ENCODE results near the gene GJA1. TPM values are rescaled to one million over a fixed set of nuclear protein-coding genes. Genes with fewer than 3 reads are reported as not detected.

Gene GJA1
- polyA plus RNA-seq, 2 donors: 21.5 to 76.7 TPM

DNA sequence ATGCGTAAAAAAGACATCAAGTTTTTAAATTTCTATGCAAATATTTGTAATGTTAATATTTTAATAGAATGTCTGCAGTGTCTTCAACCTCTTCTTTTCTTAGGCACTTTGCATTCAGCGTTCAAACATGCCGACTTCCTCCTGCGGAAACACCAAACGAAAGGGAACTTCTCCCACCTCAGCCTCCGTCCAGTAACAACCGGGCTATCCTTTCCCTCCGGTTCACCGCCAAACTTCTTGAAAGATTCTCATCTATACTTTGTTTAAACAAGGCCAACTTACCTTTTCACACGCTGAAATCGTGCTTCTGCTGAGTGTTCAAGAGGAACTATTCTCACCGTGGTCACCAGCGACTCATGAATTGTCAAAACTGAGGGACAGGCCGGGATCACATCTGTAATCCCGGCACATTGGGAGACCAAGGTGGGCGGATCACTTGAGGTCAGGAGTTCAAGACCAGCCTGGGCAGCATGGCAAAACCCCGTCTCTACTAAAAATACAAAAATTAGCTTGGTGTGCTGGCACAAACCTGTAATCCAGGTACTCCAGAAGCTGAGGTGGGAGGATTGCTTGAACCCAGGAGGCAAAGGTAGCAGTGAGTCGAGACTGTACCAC, 44.8 kb downstream of the GJA1 start:
- no peaks in the 10 kb centered on the region for H3K9me3 ChIP-seq (ENCODE audit: control insufficient read depth in 2 of 2, insufficient read depth in 1 of 2, low read depth in 1 of 2, low read length in 1 of 2)
- WGBS, 2 donors: 86 to 91% methylated on average over 18 of the region's 18 CpGs
- H3K4me3 ChIP-seq (ENCODE audit: low read depth in 1 of 2, low read length in 2 of 2): no peak overlapping the region

DNA sequence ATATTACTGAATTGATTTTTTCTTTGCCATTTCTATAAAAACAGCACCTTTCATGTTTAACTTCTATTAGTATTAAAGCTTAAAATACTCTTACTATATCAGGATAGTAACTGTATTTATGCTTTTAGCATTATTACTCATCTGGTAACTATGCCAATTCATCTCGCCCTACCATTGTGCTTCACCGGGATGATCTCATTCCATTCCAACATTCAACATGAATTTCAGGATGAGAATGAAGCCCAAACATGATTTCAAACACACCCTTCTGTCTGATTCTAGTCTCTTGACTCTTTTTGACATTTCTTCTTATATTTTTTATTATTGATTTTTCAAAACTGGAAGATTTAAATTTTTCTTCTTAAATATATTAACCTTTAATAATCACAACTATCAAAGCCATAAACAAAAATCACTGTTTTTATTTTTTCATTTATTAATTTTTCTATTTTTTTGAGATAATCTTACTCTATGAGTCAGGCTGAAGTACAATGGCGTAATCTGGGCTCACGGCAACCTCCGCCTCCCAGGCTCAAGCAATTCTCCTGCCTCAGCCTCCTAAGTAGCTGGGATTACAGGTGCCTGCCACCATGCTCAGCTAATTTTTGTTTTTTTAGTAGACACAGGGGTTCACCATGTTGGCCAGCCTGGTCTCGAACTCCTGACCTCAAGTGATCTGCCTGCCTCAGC, 46.7 kb downstream of the GJA1 start:
- H3K9me3 ChIP-seq (ENCODE audit: control insufficient read depth in 2 of 2, insufficient read depth in 1 of 2, low read depth in 1 of 2, low read length in 1 of 2): no peaks in the 10 kb centered on the region
- 55 to 67% methylated on average over 6 of the region's 6 CpGs for WGBS, 2 donors
- H3K27ac ChIP-seq (ENCODE audit: low read depth in 2 of 2, low read length in 1 of 2): peak overlapping the region in 1 of 2 donors; percentile 31
- H3K4me1 ChIP-seq (ENCODE audit: control insufficient read depth in 2 of 2, insufficient read depth in 2 of 2, low read length in 1 of 2): no peaks in the 10 kb centered on the region
- H3K36me3 ChIP-seq (ENCODE audit: control insufficient read depth in 2 of 2, insufficient read depth in 2 of 2, low read length in 1 of 2): no peaks in the 10 kb centered on the region
- H3K4me3 ChIP-seq (ENCODE audit: low read depth in 1 of 2, low read length in 2 of 2): no peak overlapping the region
- no peaks in the 10 kb centered on the region for H3K27me3 ChIP-seq (ENCODE audit: control insufficient read depth in 1 of 2, insufficient read depth in 2 of 2, low read length in 2 of 2)

More for the DNA sequence above, 44.8 kb downstream of the GJA1 start:
- Histone ChIP-seq H3K27ac (ENCODE audit: low read depth in 2 of 2, low read length in 1 of 2) (no peak overlapping the region), H3K27me3 (ENCODE audit: control insufficient read depth in 1 of 2, insufficient read depth in 2 of 2, low read length in 2 of 2) (no peaks in the 10 kb centered on the region), H3K36me3 (ENCODE audit: control insufficient read depth in 2 of 2, insufficient read depth in 2 of 2, low read length in 1 of 2) (no peaks in the 10 kb centered on the region), H3K4me1 (ENCODE audit: control insufficient read depth in 2 of 2, insufficient read depth in 2 of 2, low read length in 1 of 2) (no peaks in the 10 kb centered on the region)

GRCh38 chr6:121482751-121483150, 47.3 kb downstream of the GJA1 start:
- no peaks in the 10 kb centered on the region for H3K4me1 ChIP-seq (ENCODE audit: control insufficient read depth in 2 of 2, insufficient read depth in 2 of 2, low read length in 1 of 2)
- H3K27ac ChIP-seq (ENCODE audit: low read depth in 2 of 2, low read length in 1 of 2): peak overlapping the region in 1 of 2 donors; percentile 31
- H3K9me3 ChIP-seq (ENCODE audit: control insufficient read depth in 2 of 2, insufficient read depth in 1 of 2, low read depth in 1 of 2, low read length in 1 of 2): no peaks in the 10 kb centered on the region
- no peaks in the 10 kb centered on the region for H3K27me3 ChIP-seq (ENCODE audit: control insufficient read depth in 1 of 2, insufficient read depth in 2 of 2, low read length in 2 of 2)
- no peaks in the 10 kb centered on the region for H3K36me3 ChIP-seq (ENCODE audit: control insufficient read depth in 2 of 2, insufficient read depth in 2 of 2, low read length in 1 of 2)
- H3K4me3 ChIP-seq (ENCODE audit: low read depth in 1 of 2, low read length in 2 of 2): no peak overlapping the region

- 9 to 21% methylated on average over 2 of the region's 2 CpGs for WGBS, 2 donors
- Histone ChIP-seq H3K27me3 (ENCODE audit: control insufficient read depth in 1 of 2, insufficient read depth in 2 of 2, low read length in 2 of 2) (no peaks in the 10 kb centered on the region), H3K36me3 (ENCODE audit: control insufficient read depth in 2 of 2, insufficient read depth in 2 of 2, low read length in 1 of 2) (no peaks in the 10 kb centered on the region), H3K4me1 (ENCODE audit: control insufficient read depth in 2 of 2, insufficient read depth in 2 of 2, low read length in 1 of 2) (no peaks in the 10 kb centered on the region), H3K4me3 (ENCODE audit: low read depth in 1 of 2, low read length in 2 of 2) (no peak overlapping the region), H3K9me3 (ENCODE audit: control insufficient read depth in 2 of 2, insufficient read depth in 1 of 2, low read depth in 1 of 2, low read length in 1 of 2) (no peaks in the 10 kb centered on the region), H3K27ac (ENCODE audit: low read depth in 2 of 2, low read length in 1 of 2) (no peak overlapping the region)
These were observed 49.9 kb downstream of the GJA1 start for GRCh38 chr6:121485359-121485811.

DNA sequence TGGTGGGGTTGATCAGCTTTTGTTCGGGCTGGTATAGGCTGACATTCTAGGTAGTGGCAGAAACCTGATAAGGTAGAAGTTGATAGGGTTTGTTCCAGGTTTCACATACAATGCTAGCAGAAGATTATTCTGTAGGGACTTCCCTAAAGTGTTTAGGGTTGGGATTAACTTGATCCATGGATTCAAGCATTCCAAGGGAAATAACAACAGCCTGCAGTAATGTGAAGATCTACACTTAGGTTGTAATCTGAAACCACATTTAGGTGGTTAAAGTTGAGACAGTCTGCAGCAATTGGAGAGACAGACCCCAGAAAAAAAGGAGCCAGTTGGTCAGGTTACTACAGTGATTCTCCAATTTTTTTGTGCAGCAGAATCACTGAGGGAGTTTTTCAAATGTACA, 56.1 kb downstream of the GJA1 start:
- H3K27ac ChIP-seq (ENCODE audit: low read depth in 2 of 2, low read length in 1 of 2): no peak overlapping the region
- H3K9me3 ChIP-seq (ENCODE audit: control insufficient read depth in 2 of 2, insufficient read depth in 1 of 2, low read depth in 1 of 2, low read length in 1 of 2): no peaks in the 10 kb centered on the region
- H3K4me3 ChIP-seq (ENCODE audit: low read depth in 1 of 2, low read length in 2 of 2): no peak overlapping the region
- no peaks in the 10 kb centered on the region for H3K36me3 ChIP-seq (ENCODE audit: control insufficient read depth in 2 of 2, insufficient read depth in 2 of 2, low read length in 1 of 2)
- H3K4me1 ChIP-seq (ENCODE audit: control insufficient read depth in 2 of 2, insufficient read depth in 2 of 2, low read length in 1 of 2): no peaks in the 10 kb centered on the region
- no peaks in the 10 kb centered on the region for H3K27me3 ChIP-seq (ENCODE audit: control insufficient read depth in 1 of 2, insufficient read depth in 2 of 2, low read length in 2 of 2)
- WGBS, 2 donors: 68 to 94% methylated on average over 1 of the region's 1 CpG

DNA sequence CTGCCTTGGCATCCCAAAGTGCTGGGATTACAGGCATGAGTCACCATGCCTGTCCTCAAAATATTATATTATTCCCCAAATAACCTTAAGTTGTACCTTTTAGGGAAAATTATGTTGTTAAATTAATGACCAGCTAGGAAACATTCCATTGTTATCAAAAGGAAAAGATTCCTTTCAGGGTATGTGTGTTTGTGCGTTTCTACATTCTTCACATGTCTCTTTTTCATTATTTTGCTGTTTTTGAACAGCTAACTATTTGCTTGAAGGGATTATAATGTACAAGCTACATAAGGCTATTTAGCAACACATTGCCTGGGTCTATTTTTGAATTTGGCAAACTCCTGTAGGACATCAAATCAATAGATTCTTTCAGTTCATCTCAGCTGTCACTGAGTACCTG, 57.1 kb downstream of the GJA1 start:
- Histone ChIP-seq H3K4me3 (ENCODE audit: low read depth in 1 of 2, low read length in 2 of 2) (no peak overlapping the region), H3K27me3 (ENCODE audit: control insufficient read depth in 1 of 2, insufficient read depth in 2 of 2, low read length in 2 of 2) (no peaks in the 10 kb centered on the region), H3K27ac (ENCODE audit: low read depth in 2 of 2, low read length in 1 of 2) (no peak overlapping the region), H3K36me3 (ENCODE audit: control insufficient read depth in 2 of 2, insufficient read depth in 2 of 2, low read length in 1 of 2) (no peaks in the 10 kb centered on the region), H3K9me3 (ENCODE audit: control insufficient read depth in 2 of 2, insufficient read depth in 1 of 2, low read depth in 1 of 2, low read length in 1 of 2) (no peaks in the 10 kb centered on the region), H3K4me1 (ENCODE audit: control insufficient read depth in 2 of 2, insufficient read depth in 2 of 2, low read length in 1 of 2) (no peaks in the 10 kb centered on the region)
- 78 to 87% methylated on average over 1 of the region's 1 CpG for WGBS, 2 donors

GRCh38 chr6:121497970-121498375, 62.5 kb downstream of the GJA1 start:
- Histone ChIP-seq H3K9me3 (ENCODE audit: control insufficient read depth in 2 of 2, insufficient read depth in 1 of 2, low read depth in 1 of 2, low read length in 1 of 2) (no peaks in the 10 kb centered on the region), H3K27ac (ENCODE audit: low read depth in 2 of 2, low read length in 1 of 2) (peak overlapping the region; percentile 55 to 67), H3K27me3 (ENCODE audit: control insufficient read depth in 1 of 2, insufficient read depth in 2 of 2, low read length in 2 of 2) (no peaks in the 10 kb centered on the region), H3K4me1 (ENCODE audit: control insufficient read depth in 2 of 2, insufficient read depth in 2 of 2, low read length in 1 of 2) (no peaks in the 10 kb centered on the region), H3K4me3 (ENCODE audit: low read depth in 1 of 2, low read length in 2 of 2) (no peak overlapping the region), H3K36me3 (ENCODE audit: control insufficient read depth in 2 of 2, insufficient read depth in 2 of 2, low read length in 1 of 2) (no peaks in the 10 kb centered on the region)
- WGBS, 2 donors: 25 to 41% methylated on average over 5 of the region's 5 CpGs

GRCh38 chr6:121498481-121499276, 63.2 kb downstream of the GJA1 start:
- no peaks in the 10 kb centered on the region for H3K4me1 ChIP-seq (ENCODE audit: control insufficient read depth in 2 of 2, insufficient read depth in 2 of 2, low read length in 1 of 2)
- H3K9me3 ChIP-seq (ENCODE audit: control insufficient read depth in 2 of 2, insufficient read depth in 1 of 2, low read depth in 1 of 2, low read length in 1 of 2): no peaks in the 10 kb centered on the region
- 46 to 59% methylated on average over 12 of the region's 12 CpGs for WGBS, 2 donors
- no peak overlapping the region for H3K4me3 ChIP-seq (ENCODE audit: low read depth in 1 of 2, low read length in 2 of 2)
- H3K27ac ChIP-seq (ENCODE audit: low read depth in 2 of 2, low read length in 1 of 2): peak overlapping the region; percentile 67 to 87
- no peaks in the 10 kb centered on the region for H3K27me3 ChIP-seq (ENCODE audit: control insufficient read depth in 1 of 2, insufficient read depth in 2 of 2, low read length in 2 of 2)
- no peaks in the 10 kb centered on the region for H3K36me3 ChIP-seq (ENCODE audit: control insufficient read depth in 2 of 2, insufficient read depth in 2 of 2, low read length in 1 of 2)

Data from esophagus (tissue), 2 donors.